ENCODE data around the gene ZNF568.
A peak's percentile ranks its signal among the peaks of the same experiment; 100 is the strongest.

Gene ZNF568

GRCh38 chr19:36915992-36916830, at the start of gene ZNF568, which contains the start of gene ZNF829:
ZNF568 (plus strand) TSS chr19:36916332; CDS start chr19:36922771, 6,439 bp downstream.
ZNF829 (minus strand) TSS chr19:36916291; CDS start chr19:36915167, 1,124 bp downstream.
- H3K4me3 ChIP-seq (replicated peaks; ENCODE audit: low read depth, low read length) = peak within 1 kb of the TSS; percentile 68
- DNase-seq (ENCODE audit: low read depth) = peak; percentile 89

GRCh38 chr19:36876993-36877938, 38.9 kb upstream of the ZNF568 start:
- no peak for DNase-seq (ENCODE audit: low read depth)
- no peak overlapping the region for H3K4me3 ChIP-seq (replicated peaks; ENCODE audit: low read depth, low read length)
- TF ChIP-seq, protein P1, sequence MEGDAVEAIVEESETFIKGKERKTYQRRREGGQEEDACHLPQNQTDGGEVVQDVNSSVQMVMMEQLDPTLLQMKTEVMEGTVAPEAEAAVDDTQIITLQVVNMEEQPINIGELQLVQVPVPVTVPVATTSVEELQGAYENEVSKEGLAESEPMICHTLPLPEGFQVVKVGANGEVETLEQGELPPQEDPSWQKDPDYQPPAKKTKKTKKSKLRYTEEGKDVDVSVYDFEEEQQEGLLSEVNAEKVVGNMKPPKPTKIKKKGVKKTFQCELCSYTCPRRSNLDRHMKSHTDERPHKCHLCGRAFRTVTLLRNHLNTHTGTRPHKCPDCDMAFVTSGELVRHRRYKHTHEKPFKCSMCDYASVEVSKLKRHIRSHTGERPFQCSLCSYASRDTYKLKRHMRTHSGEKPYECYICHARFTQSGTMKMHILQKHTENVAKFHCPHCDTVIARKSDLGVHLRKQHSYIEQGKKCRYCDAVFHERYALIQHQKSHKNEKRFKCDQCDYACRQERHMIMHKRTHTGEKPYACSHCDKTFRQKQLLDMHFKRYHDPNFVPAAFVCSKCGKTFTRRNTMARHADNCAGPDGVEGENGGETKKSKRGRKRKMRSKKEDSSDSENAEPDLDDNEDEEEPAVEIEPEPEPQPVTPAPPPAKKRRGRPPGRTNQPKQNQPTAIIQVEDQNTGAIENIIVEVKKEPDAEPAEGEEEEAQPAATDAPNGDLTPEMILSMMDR (IDR thresholded peaks at IDR 0.05; ENCODE audit: low read length, missing control alignments) = no peak

More at GRCh38 chr19:36915992-36916830, at the start of gene ZNF568, which contains the start of gene ZNF829:
- TF ChIP-seq, protein P1 (IDR thresholded peaks at IDR 0.05; ENCODE audit: low read length, missing control alignments) = peak; percentile 62

DNA sequence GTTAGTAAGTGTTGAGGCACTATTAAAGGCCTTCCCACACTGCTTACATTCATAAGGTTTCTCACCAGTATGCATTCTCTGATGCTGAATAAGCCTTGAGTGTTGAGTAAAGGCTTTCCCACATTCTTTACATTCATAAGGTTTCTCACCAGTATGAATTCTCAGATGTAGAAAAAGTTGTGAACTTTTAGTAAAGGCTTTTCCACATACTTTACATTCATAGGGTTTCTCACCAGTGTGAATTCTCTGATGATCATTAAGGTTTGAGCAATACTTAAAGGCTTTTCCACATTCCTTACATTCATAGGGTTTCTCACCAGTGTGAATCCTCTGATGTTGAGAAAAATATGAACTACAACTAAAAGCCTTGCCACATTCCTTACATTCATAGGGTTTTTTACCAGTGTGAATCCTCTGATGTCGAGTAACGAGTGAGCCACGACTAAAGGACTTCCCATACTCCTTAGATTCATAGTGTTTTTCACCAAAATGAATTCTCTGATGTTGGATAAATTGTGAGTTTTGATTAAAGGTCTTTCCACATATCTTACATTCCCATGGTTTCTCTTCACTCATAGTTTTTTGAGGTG, 24.3 kb upstream of the ZNF568 start:
- DNase-seq (ENCODE audit: low read depth) = no peak
- TF ChIP-seq, protein P1 (IDR thresholded peaks at IDR 0.05; ENCODE audit: low read length, missing control alignments) = no peak

GRCh38 chr19:36894849-36895383, 21.2 kb upstream of the ZNF568 start:
- TF ChIP-seq, protein P1 (IDR thresholded peaks at IDR 0.05; ENCODE audit: low read length, missing control alignments) = no peak
- H3K4me3 ChIP-seq (replicated peaks; ENCODE audit: low read depth, low read length) = no peak overlapping the region
- DNase-seq (ENCODE audit: low read depth) = no peak

More for the DNA sequence above, 24.3 kb upstream of the ZNF568 start:
- H3K4me3 ChIP-seq (replicated peaks; ENCODE audit: low read depth, low read length) = no peak overlapping the region

DNA sequence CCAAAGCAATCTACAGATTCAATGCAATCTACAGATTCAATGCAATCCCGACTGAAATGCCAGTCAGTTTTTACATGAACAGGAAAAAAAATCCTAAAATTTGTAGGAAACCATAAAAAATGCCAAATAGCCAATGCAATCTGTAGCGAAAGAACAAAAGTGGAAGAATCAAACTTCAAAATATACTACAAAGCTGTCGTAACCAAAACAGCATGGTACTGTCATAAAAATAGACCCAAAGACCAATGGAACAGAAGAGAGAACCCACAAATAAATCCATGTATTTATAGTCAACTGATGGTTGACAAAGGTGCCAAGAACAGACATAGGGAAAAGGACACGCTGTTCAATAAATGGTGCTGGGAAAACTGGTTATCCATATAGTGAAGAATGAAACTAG, 17.7 kb upstream of the ZNF568 start:
- TF ChIP-seq, protein P1 (IDR thresholded peaks at IDR 0.05; ENCODE audit: low read length, missing control alignments) = no peak
- H3K4me3 ChIP-seq (replicated peaks; ENCODE audit: low read depth, low read length) = no peak overlapping the region
- DNase-seq (ENCODE audit: low read depth) = no peak

- DNase-seq (ENCODE audit: low read depth) = peak; percentile 38
- TF ChIP-seq, protein P1 (IDR thresholded peaks at IDR 0.05; ENCODE audit: low read length, missing control alignments) = no peak
- peak overlapping the region; percentile 68 for H3K4me3 ChIP-seq (replicated peaks; ENCODE audit: low read depth, low read length)
Measured at GRCh38 chr19:36916991-36917390, 859 bp downstream of the ZNF568 start.
